ENCODE measurements around the gene SLC15A5.

The SLC15A5 gene

GRCh38 chr12:16323010-16323409 lies 45.5 kb upstream of the SLC15A5 start:
- intact Hi-C loops (cut with DNase I; ENCODE audit: low total_unique reads): no loop called here
- TF ChIP-seq, protein P1, sequence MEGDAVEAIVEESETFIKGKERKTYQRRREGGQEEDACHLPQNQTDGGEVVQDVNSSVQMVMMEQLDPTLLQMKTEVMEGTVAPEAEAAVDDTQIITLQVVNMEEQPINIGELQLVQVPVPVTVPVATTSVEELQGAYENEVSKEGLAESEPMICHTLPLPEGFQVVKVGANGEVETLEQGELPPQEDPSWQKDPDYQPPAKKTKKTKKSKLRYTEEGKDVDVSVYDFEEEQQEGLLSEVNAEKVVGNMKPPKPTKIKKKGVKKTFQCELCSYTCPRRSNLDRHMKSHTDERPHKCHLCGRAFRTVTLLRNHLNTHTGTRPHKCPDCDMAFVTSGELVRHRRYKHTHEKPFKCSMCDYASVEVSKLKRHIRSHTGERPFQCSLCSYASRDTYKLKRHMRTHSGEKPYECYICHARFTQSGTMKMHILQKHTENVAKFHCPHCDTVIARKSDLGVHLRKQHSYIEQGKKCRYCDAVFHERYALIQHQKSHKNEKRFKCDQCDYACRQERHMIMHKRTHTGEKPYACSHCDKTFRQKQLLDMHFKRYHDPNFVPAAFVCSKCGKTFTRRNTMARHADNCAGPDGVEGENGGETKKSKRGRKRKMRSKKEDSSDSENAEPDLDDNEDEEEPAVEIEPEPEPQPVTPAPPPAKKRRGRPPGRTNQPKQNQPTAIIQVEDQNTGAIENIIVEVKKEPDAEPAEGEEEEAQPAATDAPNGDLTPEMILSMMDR (IDR thresholded peaks at IDR 0.05): no peak
- no peak overlapping the region for H3K27ac ChIP-seq
- DNase-seq: no peak
- no peaks in the 10 kb centered on the region for H3K4me1 ChIP-seq
- no peak overlapping the region for H3K4me3 ChIP-seq
- peaks cover 0 to 4% (median 3%) of the 10 kb centered on the region in 3 donors for H3K9me3 ChIP-seq
- no peaks in the 10 kb centered on the region for H3K36me3 ChIP-seq
- no peaks in the 10 kb centered on the region for H3K27me3 ChIP-seq

- no peaks in the 10 kb centered on the region for H3K4me1 ChIP-seq
- H3K36me3 ChIP-seq: no peaks in the 10 kb centered on the region
- TF ChIP-seq, protein P1 (IDR thresholded peaks at IDR 0.05): no peak
- intact Hi-C loops (cut with DNase I; ENCODE audit: low total_unique reads): no loop called here
- no peaks in the 10 kb centered on the region for H3K27me3 ChIP-seq
- no peak overlapping the region for H3K27ac ChIP-seq
- no peak overlapping the region for H3K4me3 ChIP-seq
- no peak for DNase-seq
- peaks cover 0 to 5% (median 5%) of the 10 kb centered on the region in 3 donors for H3K9me3 ChIP-seq
Observed at GRCh38 chr12:16310934-16311333, 33.4 kb upstream of the SLC15A5 start.

- TF ChIP-seq, protein P1 (IDR thresholded peaks at IDR 0.05): no peak
- Histone ChIP-seq H3K9me3 (peaks cover 0 to 5% (median 5%) of the 10 kb centered on the region in 3 donors), H3K27me3 (no peaks in the 10 kb centered on the region), H3K27ac (no peak overlapping the region), H3K4me3 (no peak overlapping the region), H3K36me3 (no peaks in the 10 kb centered on the region), H3K4me1 (no peaks in the 10 kb centered on the region)
- intact Hi-C loops (cut with DNase I; ENCODE audit: low total_unique reads): no loop called here
- no peak for DNase-seq
Observed at GRCh38 chr12:16307856-16308475, 30.5 kb upstream of the SLC15A5 start.

DNA sequence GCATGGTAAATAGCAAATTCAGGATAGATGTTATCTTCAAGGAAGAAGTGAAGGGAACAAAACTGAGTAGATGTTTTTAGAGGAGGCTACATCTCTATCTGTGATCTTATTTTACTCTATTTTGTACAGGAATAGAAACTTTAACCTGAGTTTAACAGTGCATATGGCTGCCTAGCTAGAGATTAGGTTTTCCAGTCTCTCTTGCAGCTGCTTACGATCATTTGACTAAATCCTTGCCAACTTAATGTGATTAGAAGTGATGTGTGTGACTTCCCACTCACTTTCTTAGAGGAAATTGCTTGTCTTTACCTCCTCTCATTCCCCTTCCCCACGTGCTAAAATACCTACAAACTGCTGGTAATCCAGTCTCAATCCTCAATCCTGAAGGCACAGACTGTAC lies 26.5 kb upstream of the SLC15A5 start:
- TF ChIP-seq, protein P1 (IDR thresholded peaks at IDR 0.05): no peak
- Histone ChIP-seq H3K36me3 (no peaks in the 10 kb centered on the region), H3K4me3 (no peak overlapping the region), H3K27me3 (no peaks in the 10 kb centered on the region), H3K4me1 (no peaks in the 10 kb centered on the region), H3K9me3 (peaks cover 0 to 2% (median 0%) of the 10 kb centered on the region in 3 donors), H3K27ac (no peak overlapping the region)
- DNase-seq: no peak
- intact Hi-C loops (cut with DNase I; ENCODE audit: low total_unique reads): no loop called here

DNA sequence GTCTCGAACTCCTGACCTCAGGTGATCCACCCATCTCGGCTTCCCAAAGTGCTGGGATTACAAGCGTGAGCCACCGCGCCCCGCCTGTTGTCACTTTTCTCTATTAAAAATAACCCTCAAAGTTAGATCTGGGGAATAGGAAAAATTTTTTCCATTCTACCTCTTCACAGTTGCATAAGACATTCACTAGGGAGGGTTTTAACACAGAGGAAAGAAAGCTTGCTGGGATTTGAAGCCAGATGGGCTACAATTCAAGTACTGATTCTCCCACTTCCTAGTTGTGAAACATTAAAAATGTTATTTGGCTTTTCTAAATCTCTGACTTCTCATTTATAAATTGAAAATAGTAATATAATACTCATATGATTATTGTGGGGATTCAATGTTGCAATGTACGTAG lies 23.3 kb upstream of the SLC15A5 start:
- TF ChIP-seq, protein P1 (IDR thresholded peaks at IDR 0.05): no peak
- H3K27ac ChIP-seq: peak overlapping the region; percentile 26 to 30
- H3K27me3 ChIP-seq: no peaks in the 10 kb centered on the region
- intact Hi-C loops (cut with DNase I; ENCODE audit: low total_unique reads): no loop called here
- no peaks in the 10 kb centered on the region for H3K9me3 ChIP-seq
- H3K36me3 ChIP-seq: no peaks in the 10 kb centered on the region
- H3K4me3 ChIP-seq: no peak overlapping the region
- no peaks in the 10 kb centered on the region for H3K4me1 ChIP-seq
- DNase-seq: peak; percentile 53 to 68

DNA sequence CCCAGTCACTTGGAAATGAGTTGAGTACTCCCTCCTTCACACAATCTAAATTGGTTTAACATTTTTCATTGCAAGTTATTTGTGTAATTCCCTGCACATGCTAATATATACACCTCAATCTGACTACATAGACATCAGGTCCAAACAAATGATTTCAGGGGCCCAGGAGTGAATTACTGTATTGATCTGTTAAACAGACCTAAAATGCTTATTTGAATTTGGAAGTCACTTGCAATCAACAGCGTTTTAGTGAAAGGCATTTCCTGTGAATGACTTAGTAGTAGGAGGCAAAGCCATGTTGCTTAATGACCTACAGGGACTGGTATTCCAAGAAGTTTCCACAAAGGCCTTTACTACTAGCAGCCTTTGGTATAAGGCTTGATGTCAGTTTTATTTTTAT lies 22.6 kb upstream of the SLC15A5 start:
- no peaks in the 10 kb centered on the region for H3K36me3 ChIP-seq
- DNase-seq: no peak
- no peaks in the 10 kb centered on the region for H3K9me3 ChIP-seq
- no peaks in the 10 kb centered on the region for H3K4me1 ChIP-seq
- peak overlapping the region in 1 of 2 donors; percentile 30 for H3K27ac ChIP-seq
- intact Hi-C loops (cut with DNase I; ENCODE audit: low total_unique reads): no loop called here
- TF ChIP-seq, protein P1 (IDR thresholded peaks at IDR 0.05): no peak
- no peaks in the 10 kb centered on the region for H3K27me3 ChIP-seq
- H3K4me3 ChIP-seq: no peak overlapping the region
